Medulla oblongata (tissue), 1 donor: ENCODE data around the gene SRBD1.

Experiments used
- DNase-seq: peaks from one replicate; pipeline ENCODE4 v3.0.0-alpha.2; 2015; ENCODE audit errors: extremely low spot score

SRBD1 gene, protein sequence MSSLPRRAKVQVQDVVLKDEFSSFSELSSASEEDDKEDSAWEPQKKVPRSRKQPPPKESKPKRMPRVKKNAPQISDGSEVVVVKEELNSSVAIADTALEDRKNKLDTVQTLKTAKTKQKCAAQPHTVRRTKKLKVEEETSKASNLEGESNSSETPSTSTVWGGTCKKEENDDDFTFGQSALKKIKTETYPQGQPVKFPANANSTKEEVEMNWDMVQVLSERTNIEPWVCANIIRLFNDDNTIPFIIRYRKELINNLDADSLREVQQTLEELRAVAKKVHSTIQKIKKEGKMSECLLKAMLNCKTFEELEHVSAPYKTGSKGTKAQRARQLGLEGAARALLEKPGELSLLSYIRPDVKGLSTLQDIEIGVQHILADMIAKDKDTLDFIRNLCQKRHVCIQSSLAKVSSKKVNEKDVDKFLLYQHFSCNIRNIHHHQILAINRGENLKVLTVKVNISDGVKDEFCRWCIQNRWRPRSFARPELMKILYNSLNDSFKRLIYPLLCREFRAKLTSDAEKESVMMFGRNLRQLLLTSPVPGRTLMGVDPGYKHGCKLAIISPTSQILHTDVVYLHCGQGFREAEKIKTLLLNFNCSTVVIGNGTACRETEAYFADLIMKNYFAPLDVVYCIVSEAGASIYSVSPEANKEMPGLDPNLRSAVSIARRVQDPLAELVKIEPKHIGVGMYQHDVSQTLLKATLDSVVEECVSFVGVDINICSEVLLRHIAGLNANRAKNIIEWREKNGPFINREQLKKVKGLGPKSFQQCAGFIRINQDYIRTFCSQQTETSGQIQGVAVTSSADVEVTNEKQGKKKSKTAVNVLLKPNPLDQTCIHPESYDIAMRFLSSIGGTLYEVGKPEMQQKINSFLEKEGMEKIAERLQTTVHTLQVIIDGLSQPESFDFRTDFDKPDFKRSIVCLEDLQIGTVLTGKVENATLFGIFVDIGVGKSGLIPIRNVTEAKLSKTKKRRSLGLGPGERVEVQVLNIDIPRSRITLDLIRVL

GRCh38 chr2:45611020-45611859 lies at the start of gene SRBD1:
Gene SRBD1 (minus strand): TSS chr2:45611267. CDS start chr2:45605441, 5,826 bp downstream.
- peak; percentile 97 for DNase-seq

DNA sequence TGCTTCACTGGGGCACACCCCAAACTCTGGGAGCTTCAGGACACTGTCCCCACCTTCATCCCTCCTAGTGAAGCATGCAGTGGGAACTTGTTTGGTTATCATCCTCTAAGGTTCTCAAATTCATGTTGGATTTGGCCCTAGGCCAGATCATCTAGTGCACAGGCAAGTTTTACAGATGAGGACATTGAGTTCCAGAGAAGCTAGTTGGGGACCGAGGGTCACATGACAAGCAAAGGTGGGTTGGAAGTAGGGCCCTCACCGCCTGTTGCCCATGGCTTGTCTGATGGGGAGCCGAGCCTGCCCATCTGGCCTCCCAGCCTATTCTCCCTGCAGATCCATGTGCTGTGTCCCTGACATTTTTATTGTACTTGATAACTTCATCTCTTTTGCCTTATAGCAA lies 43.2 kb upstream of the SRBD1 start:
- no peak for DNase-seq

GRCh38 chr2:45653122-45653913 lies 42.3 kb upstream of the SRBD1 start:
- no peak for DNase-seq

GRCh38 chr2:45652090-45653031 lies 41.3 kb upstream of the SRBD1 start:
- peak; percentile 45 for DNase-seq

DNA sequence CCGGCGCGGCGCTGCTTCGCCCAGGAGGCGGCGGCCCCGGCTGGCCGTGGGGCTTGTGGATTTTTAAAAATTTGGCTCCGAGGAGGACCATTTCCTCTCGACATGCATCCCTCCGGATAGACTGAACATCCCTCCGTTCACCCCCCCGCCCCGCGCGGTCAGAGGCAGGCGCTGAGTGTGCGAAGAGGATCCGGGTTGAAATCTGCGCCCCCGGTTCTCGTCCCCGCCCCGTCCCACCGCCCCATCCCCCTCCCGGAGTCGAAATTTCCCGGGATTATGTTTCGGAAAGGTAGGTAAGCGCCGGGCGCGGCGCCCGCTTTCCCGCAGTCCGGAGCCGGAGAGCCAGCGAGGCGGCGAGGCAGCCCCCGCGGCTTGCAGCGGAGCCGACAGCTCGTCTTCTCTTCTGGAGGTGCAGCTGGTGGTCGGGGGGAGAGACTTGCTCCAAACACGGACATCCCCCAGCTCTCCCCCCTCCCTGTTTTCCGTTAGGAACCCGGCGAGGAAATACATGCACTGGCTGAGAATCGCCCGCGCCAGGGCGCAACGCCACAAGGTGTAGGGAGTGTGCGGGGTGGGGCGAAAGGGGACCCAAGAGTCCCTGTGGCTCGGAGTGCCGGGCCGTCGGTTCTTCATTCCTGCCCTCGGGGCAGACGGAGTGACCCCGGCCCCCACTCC lies 40.5 kb upstream of the SRBD1 start, which contains the start of gene PRKCE:
Gene PRKCE, plus strand, starts transcription at position 261 of the 675 bp plus-strand sequence.
- peak; percentile 54 for DNase-seq

DNA sequence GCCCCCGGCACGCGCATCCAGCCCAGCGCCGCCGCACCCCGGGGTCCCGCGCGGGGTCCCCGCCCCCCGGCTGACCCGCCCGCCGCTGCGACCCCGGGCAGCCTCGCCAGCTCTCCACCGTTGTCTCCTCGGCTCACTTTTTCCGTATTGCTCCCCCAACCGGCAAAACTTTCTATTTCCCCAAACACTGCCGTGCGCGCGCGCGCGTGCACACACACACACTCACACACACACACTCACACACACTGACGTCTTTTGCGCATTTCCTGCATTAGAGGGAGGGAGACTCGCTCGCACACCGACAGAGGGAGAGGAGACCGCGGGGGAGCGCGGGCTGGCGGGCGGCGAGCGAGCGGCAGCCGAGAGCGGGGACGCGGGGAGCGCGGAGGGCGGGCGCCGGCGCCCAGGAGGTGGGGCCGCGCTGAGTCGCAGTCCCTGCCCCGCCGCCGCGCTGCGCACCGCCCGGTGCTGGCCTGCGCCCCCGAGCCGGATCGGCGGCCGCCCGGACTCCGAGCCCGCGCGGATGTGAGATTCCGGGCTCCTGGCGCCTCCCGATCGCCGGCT lies 39.9 kb upstream of the SRBD1 start:
- peak; percentile 98 for DNase-seq

GRCh38 chr2:45649858-45650811 lies 39.1 kb upstream of the SRBD1 start:
- peak; percentile 77 for DNase-seq

GRCh38 chr2:45649462-45649857 lies 38.4 kb upstream of the SRBD1 start:
- peak; percentile 32 for DNase-seq

- no peak for DNase-seq
These were observed 37.6 kb upstream of the SRBD1 start for GRCh38 chr2:45648636-45649035.

GRCh38 chr2:45647986-45648520 lies 37.0 kb upstream of the SRBD1 start:
- DNase-seq = no peak

GRCh38 chr2:45647356-45647755 lies 36.3 kb upstream of the SRBD1 start:
- DNase-seq = no peak

DNA sequence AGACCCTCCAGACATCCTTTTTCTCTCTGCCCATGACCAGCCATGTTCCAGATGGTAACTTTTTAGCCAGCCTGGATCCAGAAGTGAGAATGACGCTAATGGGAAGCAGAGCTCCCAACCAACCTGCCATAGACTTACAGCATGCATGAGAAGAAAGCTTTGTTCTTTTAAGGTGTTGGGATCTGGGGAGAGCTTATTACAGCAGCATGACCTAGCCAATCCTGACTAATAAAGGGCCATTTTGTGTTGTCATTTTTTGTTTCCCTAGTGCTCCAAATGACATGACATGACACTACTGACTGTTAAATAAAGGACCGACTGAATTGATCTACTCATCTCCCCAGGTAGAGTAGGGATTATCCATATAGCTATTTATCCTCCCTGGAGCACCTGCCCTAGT lies 35.2 kb upstream of the SRBD1 start:
- DNase-seq = no peak

- peak; percentile 79 for DNase-seq
These were observed 32.8 kb upstream of the SRBD1 start for GRCh38 chr2:45643543-45644542.

GRCh38 chr2:45643095-45643494 lies 32.0 kb upstream of the SRBD1 start:
- DNase-seq = no peak

DNA sequence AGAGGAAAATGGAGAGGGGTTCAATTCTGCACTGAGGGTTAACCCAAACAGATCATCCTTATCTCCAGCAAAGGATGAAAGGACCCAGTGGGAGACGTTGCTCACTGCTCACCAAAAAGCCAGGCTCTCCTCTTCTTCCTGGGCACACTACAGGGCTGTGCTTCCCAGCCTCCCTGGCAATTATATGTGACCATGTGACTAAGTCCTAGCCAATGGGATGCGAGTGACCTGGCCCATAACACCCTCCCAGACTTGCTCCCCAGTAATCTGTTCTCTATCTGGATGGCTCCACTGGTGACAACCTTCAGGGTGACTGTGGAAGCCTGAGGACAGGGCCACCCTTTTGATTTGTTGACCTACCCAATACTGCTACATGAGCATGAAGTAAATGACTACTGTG lies 29.5 kb upstream of the SRBD1 start:
- no peak for DNase-seq

DNA sequence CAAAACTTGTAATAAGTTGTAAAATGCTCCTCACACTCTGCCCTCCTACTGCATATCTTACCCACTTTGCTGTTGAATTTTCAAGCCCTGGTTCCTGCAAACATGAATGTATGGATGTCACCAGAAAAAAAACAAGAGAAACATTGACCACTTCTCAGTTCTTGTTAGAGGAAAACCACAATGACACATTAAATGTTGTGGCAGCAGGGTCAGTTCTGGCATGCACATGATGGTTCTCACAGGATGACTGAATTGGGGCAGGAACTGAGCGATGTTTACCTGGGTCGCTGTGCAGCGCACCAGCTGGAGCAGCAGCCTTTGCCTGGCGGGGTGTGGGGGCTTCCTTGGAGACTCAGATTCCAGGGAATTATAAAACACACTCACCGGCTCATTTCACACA lies 26.4 kb upstream of the SRBD1 start:
- no peak for DNase-seq
